Measurements from ENCODE around the gene CASQ1. TPM values are rescaled to one million over a fixed set of nuclear protein-coding genes. Genes with fewer than 3 reads are reported as not detected.
A peak's percentile ranks its signal among the peaks of the same experiment; 100 is the strongest.

Gene CASQ1
- total RNA-seq, result 1 to 10 TPM; 2.9 to 4.9 (median 4.6) TPM

DNA sequence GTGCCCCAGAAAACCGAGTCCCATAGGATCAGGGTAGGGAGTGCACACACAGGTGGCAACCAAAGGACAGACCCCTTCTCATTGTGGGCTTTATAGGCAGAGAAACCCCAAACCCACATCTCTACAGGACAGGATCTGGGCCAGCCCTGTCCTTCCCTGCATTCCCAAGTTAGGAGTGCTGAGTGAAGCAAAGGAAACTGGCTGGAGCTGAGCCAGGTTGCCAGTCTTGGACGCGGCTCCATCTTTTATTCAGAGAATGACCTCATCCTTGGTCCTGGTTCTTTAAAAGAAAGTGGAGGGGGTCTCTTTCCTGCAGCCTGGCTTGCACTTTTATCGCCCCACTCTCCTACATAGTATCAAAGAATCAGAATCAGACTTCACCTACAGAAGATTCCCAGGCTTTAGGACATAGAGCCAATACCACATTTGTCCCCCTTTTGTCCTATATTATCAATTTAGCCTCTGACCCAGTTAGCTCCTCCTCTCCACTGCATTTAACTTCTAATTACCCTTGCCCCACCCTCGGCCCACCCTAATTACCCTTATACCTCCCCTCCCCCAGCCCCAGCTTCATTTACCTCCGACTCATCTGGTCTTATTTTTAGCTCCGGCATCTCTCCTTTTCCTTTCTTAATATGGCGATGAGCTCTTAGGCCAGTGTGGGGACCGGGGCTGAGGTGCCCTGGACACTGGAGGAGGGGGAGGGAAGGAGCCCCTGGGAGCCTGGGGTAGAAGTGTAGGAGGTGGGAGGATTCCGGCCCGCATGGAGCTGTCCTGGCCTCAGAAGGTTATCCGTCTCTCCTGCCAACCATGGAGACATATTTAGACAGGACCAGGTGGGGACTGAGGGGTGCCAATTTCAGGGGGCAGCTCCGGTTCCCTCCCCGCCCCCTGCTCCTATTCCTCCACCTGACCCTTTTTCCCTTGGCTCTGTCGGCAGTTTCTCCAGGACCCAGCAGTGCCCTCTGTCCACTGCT is at the start of gene CASQ1:
Gene CASQ1, plus strand, starts transcription at position 927 of the 977 bp plus-strand sequence. CDS start 177 bp downstream, outside the sequence.
- Histone ChIP-seq H3K4me3 (no peak within 1 kb of the TSS), H3K36me3 (no peaks in the 10 kb centered on the region), H3K4me1 (peaks cover 27 to 48% (median 43%) of the 10 kb centered on the region in 4 donors), H3K9me3 (no peaks in the 10 kb centered on the region), H3K27me3 (no peaks in the 10 kb centered on the region), H3K27ac (replicated peaks in 1 of 4) (peak within 1 kb of the TSS in 3 of 4 donors; percentile 13 to 68 (median 46))
- no peak for DNase-seq (ENCODE audit: extremely low spot score)
- intact Hi-C loops (cut with DNase I), result no loop called here
- 45% methylated on average over 15 of the region's 15 CpGs for WGBS
- no peak for TF ChIP-seq POLR2AphosphoS5 (IDR thresholded peaks at IDR 0.05)
- TF ChIP-seq, protein P1, sequence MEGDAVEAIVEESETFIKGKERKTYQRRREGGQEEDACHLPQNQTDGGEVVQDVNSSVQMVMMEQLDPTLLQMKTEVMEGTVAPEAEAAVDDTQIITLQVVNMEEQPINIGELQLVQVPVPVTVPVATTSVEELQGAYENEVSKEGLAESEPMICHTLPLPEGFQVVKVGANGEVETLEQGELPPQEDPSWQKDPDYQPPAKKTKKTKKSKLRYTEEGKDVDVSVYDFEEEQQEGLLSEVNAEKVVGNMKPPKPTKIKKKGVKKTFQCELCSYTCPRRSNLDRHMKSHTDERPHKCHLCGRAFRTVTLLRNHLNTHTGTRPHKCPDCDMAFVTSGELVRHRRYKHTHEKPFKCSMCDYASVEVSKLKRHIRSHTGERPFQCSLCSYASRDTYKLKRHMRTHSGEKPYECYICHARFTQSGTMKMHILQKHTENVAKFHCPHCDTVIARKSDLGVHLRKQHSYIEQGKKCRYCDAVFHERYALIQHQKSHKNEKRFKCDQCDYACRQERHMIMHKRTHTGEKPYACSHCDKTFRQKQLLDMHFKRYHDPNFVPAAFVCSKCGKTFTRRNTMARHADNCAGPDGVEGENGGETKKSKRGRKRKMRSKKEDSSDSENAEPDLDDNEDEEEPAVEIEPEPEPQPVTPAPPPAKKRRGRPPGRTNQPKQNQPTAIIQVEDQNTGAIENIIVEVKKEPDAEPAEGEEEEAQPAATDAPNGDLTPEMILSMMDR (IDR thresholded peaks at IDR 0.05), result no peak

DNA sequence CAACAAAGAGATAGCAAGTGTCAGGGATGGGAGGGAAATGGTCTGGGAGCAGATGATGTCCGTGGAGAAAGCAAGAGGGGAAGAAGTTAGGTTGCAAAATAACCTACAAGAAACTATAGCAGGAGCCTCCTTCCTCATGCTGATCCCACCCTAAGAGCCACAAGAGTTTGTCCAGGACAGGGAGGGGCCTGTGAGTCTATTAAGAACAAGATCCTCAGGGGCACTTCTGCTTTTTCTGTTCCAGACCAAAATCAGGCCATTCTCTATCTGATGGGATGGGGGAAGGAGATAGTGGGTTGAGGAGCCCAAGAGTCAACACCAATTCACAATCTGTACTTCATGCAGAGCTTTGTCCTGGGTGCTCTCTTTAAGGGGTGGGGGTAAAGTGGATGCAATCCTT is 46.7 kb upstream of the CASQ1 start:
- Histone ChIP-seq H3K4me3 (no peak overlapping the region), H3K36me3 (peaks cover 16 to 41% (median 36%) of the 10 kb centered on the region in 4 donors), H3K9me3 (no peaks in the 10 kb centered on the region), H3K27ac (replicated peaks in 1 of 4) (no peak overlapping the region), H3K4me1 (peaks cover 0 to 5% (median 0%) of the 10 kb centered on the region in 4 donors), H3K27me3 (no peaks in the 10 kb centered on the region)
- 40% methylated on average over 1 of the region's 1 CpG for WGBS
- TF ChIP-seq, protein P1 (IDR thresholded peaks at IDR 0.05), result no peak
- DNase-seq (ENCODE audit: extremely low spot score), result no peak
- intact Hi-C loops (cut with DNase I), result no loop called here

DNA sequence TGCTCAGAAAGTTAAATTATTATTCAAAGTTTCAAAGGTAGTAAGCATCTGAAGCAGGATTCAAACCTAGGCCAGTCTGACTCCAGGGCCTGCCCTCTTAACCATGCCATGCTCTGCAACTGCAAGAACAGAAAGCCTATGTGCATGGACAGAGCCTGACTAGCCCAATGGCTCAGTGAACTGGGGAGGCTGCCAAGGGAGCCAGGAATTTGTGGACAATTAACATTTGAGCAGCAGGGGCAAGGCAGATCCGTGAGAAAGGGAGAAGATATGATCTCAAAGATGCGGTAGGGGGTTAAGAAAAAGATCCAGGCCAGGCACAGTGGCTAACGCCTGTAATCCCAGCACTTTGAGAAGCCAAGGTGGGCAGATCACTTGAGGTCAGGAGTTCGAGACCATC is 45.5 kb upstream of the CASQ1 start:
- no peak overlapping the region for H3K4me3 ChIP-seq
- no peaks in the 10 kb centered on the region for H3K27me3 ChIP-seq
- peaks cover 11 to 28% (median 25%) of the 10 kb centered on the region in 4 donors for H3K36me3 ChIP-seq
- no peak for TF ChIP-seq POLR2A (IDR thresholded peaks at IDR 0.05; ENCODE audit: low read depth)
- TF ChIP-seq, protein P1 (IDR thresholded peaks at IDR 0.05), result no peak
- no peak for TF ChIP-seq EP300 (IDR thresholded peaks at IDR 0.05)
- no peak for TF ChIP-seq POLR2AphosphoS5 (IDR thresholded peaks at IDR 0.05)
- intact Hi-C loops (cut with DNase I), result no loop called here
- no peak for DNase-seq (ENCODE audit: extremely low spot score)
- WGBS, result 56% methylated on average over 4 of the region's 4 CpGs
- H3K9me3 ChIP-seq, result no peaks in the 10 kb centered on the region
- H3K4me1 ChIP-seq, result peaks cover 0 to 13% (median 0%) of the 10 kb centered on the region in 4 donors
- no peak overlapping the region for H3K27ac ChIP-seq (replicated peaks in 1 of 4)

DNA sequence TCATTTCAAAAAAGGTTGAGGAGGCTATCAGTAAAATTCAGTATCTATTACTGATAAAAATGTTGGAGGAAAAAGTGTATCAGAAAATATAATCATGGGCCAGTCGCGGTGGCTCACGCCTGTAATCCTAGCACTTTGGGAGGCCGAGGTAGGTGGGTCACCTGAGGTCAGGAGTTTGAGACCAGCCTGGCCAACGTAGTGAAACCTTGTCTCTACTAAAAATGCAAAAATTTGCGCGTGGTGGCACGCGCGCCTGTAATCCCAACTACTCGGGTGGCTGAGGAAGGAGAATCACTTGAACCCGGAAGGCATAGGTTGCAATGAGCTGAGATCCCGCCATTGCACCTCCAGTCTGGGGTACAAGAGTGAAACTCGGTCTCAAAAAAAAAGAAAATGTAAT is 44.3 kb upstream of the CASQ1 start:
- no peak for DNase-seq (ENCODE audit: extremely low spot score)
- H3K36me3 ChIP-seq, result peaks cover 5 to 17% (median 15%) of the 10 kb centered on the region in 4 donors
- intact Hi-C loops (cut with DNase I), result no loop called here
- H3K9me3 ChIP-seq, result no peaks in the 10 kb centered on the region
- no peak overlapping the region for H3K4me3 ChIP-seq
- TF ChIP-seq, protein P1 (IDR thresholded peaks at IDR 0.05), result no peak
- TF ChIP-seq EP300 (IDR thresholded peaks at IDR 0.05), result no peak
- no peak for TF ChIP-seq POLR2AphosphoS5 (IDR thresholded peaks at IDR 0.05)
- no peak for TF ChIP-seq POLR2A (IDR thresholded peaks at IDR 0.05; ENCODE audit: low read depth)
- H3K4me1 ChIP-seq, result peaks cover 0 to 13% (median 0%) of the 10 kb centered on the region in 4 donors
- no peak overlapping the region for H3K27ac ChIP-seq (replicated peaks in 1 of 4)
- no peaks in the 10 kb centered on the region for H3K27me3 ChIP-seq
- WGBS, result 91% methylated on average over 14 of the region's 14 CpGs

Measured in esophagus muscularis mucosa (tissue), 4 donors.